ENCODE data around the gene FMNL1.

FMNL1 gene

GRCh38 chr17:45282683-45283644 is 61.3 kb downstream of the FMNL1 start:
- H3K27ac ChIP-seq (ENCODE audit: low read length), result no peak overlapping the region
- no peaks in the 10 kb centered on the region for H3K9me3 ChIP-seq (ENCODE audit: control insufficient read depth, low read depth, low read length)
- H3K4me3 ChIP-seq (ENCODE audit: low read length), result no peak overlapping the region
- H3K36me3 ChIP-seq (ENCODE audit: control insufficient read depth, low read depth, low read length), result peaks cover 18% of the 10 kb centered on the region
- no peaks in the 10 kb centered on the region for H3K27me3 ChIP-seq (ENCODE audit: control insufficient read depth, insufficient read depth, low read length)
- no peaks in the 10 kb centered on the region for H3K4me1 ChIP-seq (ENCODE audit: control insufficient read depth, low read depth, low read length)
- no peak overlapping the region for H3K9ac ChIP-seq (ENCODE audit: low read length)

- Histone ChIP-seq H3K27me3 (ENCODE audit: control insufficient read depth, insufficient read depth, low read length) (no peaks in the 10 kb centered on the region), H3K27ac (ENCODE audit: low read length) (no peak overlapping the region), H3K9ac (ENCODE audit: low read length) (no peak overlapping the region), H3K4me1 (ENCODE audit: control insufficient read depth, low read depth, low read length) (no peaks in the 10 kb centered on the region), H3K36me3 (ENCODE audit: control insufficient read depth, low read depth, low read length) (peaks cover 19% of the 10 kb centered on the region), H3K9me3 (ENCODE audit: control insufficient read depth, low read depth, low read length) (no peaks in the 10 kb centered on the region), H3K4me3 (ENCODE audit: low read length) (no peak overlapping the region)
Measured at GRCh38 chr17:45283711-45284110, 62.0 kb downstream of the FMNL1 start.

GRCh38 chr17:45284176-45285140 is 62.8 kb downstream of the FMNL1 start:
- Histone ChIP-seq H3K4me1 (ENCODE audit: control insufficient read depth, low read depth, low read length) (no peaks in the 10 kb centered on the region), H3K27ac (ENCODE audit: low read length) (no peak overlapping the region), H3K36me3 (ENCODE audit: control insufficient read depth, low read depth, low read length) (peaks cover 20% of the 10 kb centered on the region), H3K9ac (ENCODE audit: low read length) (no peak overlapping the region), H3K9me3 (ENCODE audit: control insufficient read depth, low read depth, low read length) (no peaks in the 10 kb centered on the region), H3K27me3 (ENCODE audit: control insufficient read depth, insufficient read depth, low read length) (no peaks in the 10 kb centered on the region), H3K4me3 (ENCODE audit: low read length) (no peak overlapping the region)

GRCh38 chr17:45286286-45286685 is 64.6 kb downstream of the FMNL1 start:
- Histone ChIP-seq H3K9ac (ENCODE audit: low read length) (no peak overlapping the region), H3K36me3 (ENCODE audit: control insufficient read depth, low read depth, low read length) (peaks cover 17% of the 10 kb centered on the region), H3K27ac (ENCODE audit: low read length) (no peak overlapping the region), H3K4me1 (ENCODE audit: control insufficient read depth, low read depth, low read length) (no peaks in the 10 kb centered on the region), H3K9me3 (ENCODE audit: control insufficient read depth, low read depth, low read length) (no peaks in the 10 kb centered on the region), H3K4me3 (ENCODE audit: low read length) (no peak overlapping the region), H3K27me3 (ENCODE audit: control insufficient read depth, insufficient read depth, low read length) (no peaks in the 10 kb centered on the region)

GRCh38 chr17:45287526-45288500 is 66.1 kb downstream of the FMNL1 start:
- Histone ChIP-seq H3K36me3 (ENCODE audit: control insufficient read depth, low read depth, low read length) (peaks cover 12% of the 10 kb centered on the region), H3K27me3 (ENCODE audit: control insufficient read depth, insufficient read depth, low read length) (no peaks in the 10 kb centered on the region), H3K27ac (ENCODE audit: low read length) (no peak overlapping the region), H3K9ac (ENCODE audit: low read length) (no peak overlapping the region), H3K9me3 (ENCODE audit: control insufficient read depth, low read depth, low read length) (no peaks in the 10 kb centered on the region), H3K4me3 (ENCODE audit: low read length) (no peak overlapping the region), H3K4me1 (ENCODE audit: control insufficient read depth, low read depth, low read length) (no peaks in the 10 kb centered on the region)

- Histone ChIP-seq H3K9ac (ENCODE audit: low read length) (no peak overlapping the region), H3K27me3 (ENCODE audit: control insufficient read depth, insufficient read depth, low read length) (no peaks in the 10 kb centered on the region), H3K27ac (ENCODE audit: low read length) (no peak overlapping the region), H3K4me1 (ENCODE audit: control insufficient read depth, low read depth, low read length) (no peaks in the 10 kb centered on the region), H3K4me3 (ENCODE audit: low read length) (no peak overlapping the region), H3K9me3 (ENCODE audit: control insufficient read depth, low read depth, low read length) (no peaks in the 10 kb centered on the region), H3K36me3 (ENCODE audit: control insufficient read depth, low read depth, low read length) (peaks cover 12% of the 10 kb centered on the region)
Measured at GRCh38 chr17:45288825-45289224, 67.1 kb downstream of the FMNL1 start.

GRCh38 chr17:45289301-45290268 is 67.9 kb downstream of the FMNL1 start:
- H3K4me3 ChIP-seq (ENCODE audit: low read length), result no peak overlapping the region
- no peak overlapping the region for H3K9ac ChIP-seq (ENCODE audit: low read length)
- no peaks in the 10 kb centered on the region for H3K27me3 ChIP-seq (ENCODE audit: control insufficient read depth, insufficient read depth, low read length)
- peaks cover 12% of the 10 kb centered on the region for H3K36me3 ChIP-seq (ENCODE audit: control insufficient read depth, low read depth, low read length)
- no peaks in the 10 kb centered on the region for H3K9me3 ChIP-seq (ENCODE audit: control insufficient read depth, low read depth, low read length)
- no peak overlapping the region for H3K27ac ChIP-seq (ENCODE audit: low read length)
- H3K4me1 ChIP-seq (ENCODE audit: control insufficient read depth, low read depth, low read length), result no peaks in the 10 kb centered on the region

- no peaks in the 10 kb centered on the region for H3K27me3 ChIP-seq (ENCODE audit: control insufficient read depth, insufficient read depth, low read length)
- H3K4me1 ChIP-seq (ENCODE audit: control insufficient read depth, low read depth, low read length), result no peaks in the 10 kb centered on the region
- no peaks in the 10 kb centered on the region for H3K9me3 ChIP-seq (ENCODE audit: control insufficient read depth, low read depth, low read length)
- H3K36me3 ChIP-seq (ENCODE audit: control insufficient read depth, low read depth, low read length), result peaks cover 9% of the 10 kb centered on the region
- no peak overlapping the region for H3K9ac ChIP-seq (ENCODE audit: low read length)
- H3K4me3 ChIP-seq (ENCODE audit: low read length), result no peak overlapping the region
- no peak overlapping the region for H3K27ac ChIP-seq (ENCODE audit: low read length)
Measured at GRCh38 chr17:45290269-45290765, 68.6 kb downstream of the FMNL1 start.

GRCh38 chr17:45291171-45291805 is 69.6 kb downstream of the FMNL1 start:
- Histone ChIP-seq H3K9ac (ENCODE audit: low read length) (no peak overlapping the region), H3K27ac (ENCODE audit: low read length) (no peak overlapping the region), H3K36me3 (ENCODE audit: control insufficient read depth, low read depth, low read length) (peaks cover 9% of the 10 kb centered on the region)

More at GRCh38 chr17:45291171-45291805, 69.6 kb downstream of the FMNL1 start:
- no peaks in the 10 kb centered on the region for H3K4me1 ChIP-seq (ENCODE audit: control insufficient read depth, low read depth, low read length)
- H3K4me3 ChIP-seq (ENCODE audit: low read length), result no peak overlapping the region
- H3K9me3 ChIP-seq (ENCODE audit: control insufficient read depth, low read depth, low read length), result no peaks in the 10 kb centered on the region
- H3K27me3 ChIP-seq (ENCODE audit: control insufficient read depth, insufficient read depth, low read length), result no peaks in the 10 kb centered on the region
